GM18505 (cell line): ENCODE data around the gene TRAF5.
A peak's percentile ranks its signal among the peaks of the same experiment; 100 is the strongest.
"Not testable (repeated sequence)": the region's sequence is repeated elsewhere in the genome, so short reads cannot be mapped to it uniquely, and the experiment has no call there.

ENCODE experiments used
- ATAC-seq: cut with Tn5 transposase; IDR thresholded peaks from one replicate; pipeline ENCODE4 v1.9.1; 2021; ENCODE audit not compliant: unreplicated experiment
- POLR2A ChIP-seq: IDR thresholded peaks from 4 replicates; pipeline ENCODE4 v1.6.1; 2011; ENCODE audit warnings: borderline replicate concordance; ENCODE audit not compliant: insufficient read depth, insufficient read length; ENCODE audit errors: extremely low read depth

TRAF5 gene

DNA sequence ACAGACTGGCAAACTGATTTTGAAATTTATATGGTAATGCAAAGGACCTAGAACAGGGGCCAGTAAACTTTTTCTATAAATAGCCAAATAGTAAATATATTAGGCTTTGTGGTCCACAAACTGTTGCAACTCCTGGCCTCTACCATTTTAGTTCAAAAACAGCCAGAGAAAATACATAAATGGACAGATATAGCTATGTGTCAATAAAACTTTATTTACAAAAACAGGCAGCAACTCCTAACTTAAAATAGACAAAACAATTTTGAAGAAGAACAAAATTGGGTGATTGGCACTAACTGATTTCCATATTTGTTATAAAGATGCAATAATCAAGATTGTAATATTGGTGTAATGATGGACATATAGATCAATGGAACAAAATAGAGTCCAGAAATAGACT, 6.7 kb upstream of the TRAF5 start:
- no peak for TF ChIP-seq POLR2A
- no peak for ATAC-seq

DNA sequence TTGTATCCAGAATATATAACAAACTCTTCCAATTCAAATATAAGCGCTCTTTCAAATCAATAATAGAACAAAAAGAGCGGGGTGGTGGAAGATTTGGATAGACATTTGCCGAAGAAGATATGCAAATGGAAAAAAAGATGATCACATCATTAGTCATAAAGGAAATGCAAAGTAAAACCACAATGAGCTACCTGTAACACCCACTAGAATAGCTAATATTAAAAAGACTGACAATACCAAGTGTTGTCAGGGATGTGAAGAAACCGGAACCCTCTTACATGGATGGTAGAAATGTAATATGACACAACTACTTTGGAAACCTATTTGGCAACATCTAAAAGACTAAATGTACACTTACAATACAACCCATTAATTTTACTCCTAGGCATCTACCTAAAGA, 5.7 kb upstream of the TRAF5 start:
- ATAC-seq = no peak
- TF ChIP-seq POLR2A = no peak

DNA sequence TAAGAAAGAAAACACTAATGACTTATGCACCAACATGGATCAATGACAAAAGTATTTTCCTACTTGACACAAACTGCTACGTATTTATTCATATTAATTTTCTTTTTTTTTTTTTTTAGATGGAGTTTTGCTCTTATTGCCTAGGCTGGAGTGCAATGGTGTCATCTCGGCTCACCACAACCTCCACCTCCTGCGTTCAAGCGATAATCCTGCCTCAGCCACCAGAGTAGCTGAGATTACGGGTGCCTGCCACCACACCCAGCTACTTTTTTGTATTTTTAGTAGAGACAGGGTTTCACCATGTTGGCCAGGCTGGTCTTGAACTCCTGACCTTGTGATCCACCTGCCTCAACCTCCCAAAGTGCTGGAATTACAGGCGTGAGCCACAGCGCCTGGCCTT, 5.0 kb upstream of the TRAF5 start:
- not testable (repeated sequence) for ATAC-seq

DNA sequence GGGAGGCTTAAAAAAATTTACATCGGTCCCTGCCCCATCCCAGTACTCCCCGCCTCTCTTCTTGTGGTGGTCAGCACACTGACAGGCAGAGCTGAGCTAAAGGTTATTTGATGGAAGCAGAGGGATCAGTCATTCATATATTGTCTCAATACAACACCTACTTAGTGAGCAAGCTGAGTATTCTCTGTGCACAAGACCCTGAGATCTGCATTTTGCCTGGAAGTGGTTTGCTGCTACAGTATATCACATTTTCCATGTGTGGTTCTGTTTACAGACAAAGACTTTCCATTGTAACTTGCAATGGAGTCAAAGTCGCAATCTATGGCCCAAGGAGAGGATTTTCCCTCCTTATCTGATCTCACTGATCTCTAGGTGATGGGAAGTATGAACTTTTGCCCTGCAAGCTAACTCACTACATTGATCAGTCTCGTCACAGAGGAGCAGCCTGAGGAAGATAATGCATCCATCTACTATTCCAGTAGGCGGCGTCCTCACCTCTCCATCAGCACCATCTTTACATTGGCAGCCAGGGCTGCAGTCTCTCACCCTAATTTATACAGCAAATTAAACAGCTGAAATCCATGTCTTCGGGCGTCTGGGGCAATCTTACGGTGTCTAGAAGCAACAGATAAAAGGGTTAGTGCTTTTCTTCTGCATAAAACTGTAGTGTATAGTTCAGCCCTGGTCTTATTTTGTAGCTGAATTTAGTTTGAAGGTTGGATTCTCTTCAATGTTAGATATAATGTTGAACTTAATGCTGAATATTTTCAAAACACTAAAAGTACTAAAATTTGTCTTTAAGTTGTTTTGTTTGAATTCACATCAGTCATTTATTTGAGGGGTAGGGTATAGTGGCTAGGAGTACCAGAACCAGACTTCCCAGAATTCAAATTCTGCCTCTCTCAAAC, 3.2 kb upstream of the TRAF5 start:
- TF ChIP-seq POLR2A = no peak
- ATAC-seq = peak; percentile 44

DNA sequence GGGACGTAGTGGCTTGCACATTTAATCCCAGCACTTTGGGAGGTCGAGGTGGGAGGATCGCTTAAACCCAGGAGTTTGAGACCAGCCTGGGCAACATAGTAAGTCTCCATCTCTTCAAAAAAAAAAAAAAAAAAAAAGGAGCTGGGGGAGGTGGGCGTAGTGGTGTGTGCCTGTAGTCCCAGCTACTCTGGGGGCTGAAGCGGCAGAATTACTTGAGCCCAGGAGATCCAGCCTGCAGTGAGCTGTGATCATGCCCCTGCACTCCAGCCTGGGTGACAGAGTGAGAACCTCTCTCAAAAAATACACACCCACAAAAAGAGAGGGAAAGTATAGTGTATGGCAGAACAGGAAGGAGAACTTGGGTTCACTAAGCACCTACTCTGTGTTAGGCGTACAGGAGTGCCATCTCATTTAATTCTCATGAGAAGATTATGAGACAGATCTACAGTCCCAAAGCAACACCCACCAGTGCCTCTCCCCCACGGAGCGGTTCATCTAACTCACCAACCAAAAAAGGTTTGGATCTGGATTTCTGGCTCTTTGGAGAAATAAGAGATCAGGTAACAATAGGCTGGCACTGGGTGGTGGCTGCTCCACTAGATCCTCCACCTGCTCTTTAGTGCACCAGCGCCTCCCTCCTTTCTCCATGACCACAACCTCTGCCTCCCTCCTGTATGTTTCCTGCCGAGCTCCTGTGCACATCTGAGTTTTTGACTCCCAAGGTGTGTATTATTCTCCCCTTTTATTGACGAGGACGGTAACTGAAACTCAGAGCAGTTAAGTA, 1.4 kb upstream of the TRAF5 start:
- no peak for TF ChIP-seq POLR2A
- ATAC-seq = no peak

DNA sequence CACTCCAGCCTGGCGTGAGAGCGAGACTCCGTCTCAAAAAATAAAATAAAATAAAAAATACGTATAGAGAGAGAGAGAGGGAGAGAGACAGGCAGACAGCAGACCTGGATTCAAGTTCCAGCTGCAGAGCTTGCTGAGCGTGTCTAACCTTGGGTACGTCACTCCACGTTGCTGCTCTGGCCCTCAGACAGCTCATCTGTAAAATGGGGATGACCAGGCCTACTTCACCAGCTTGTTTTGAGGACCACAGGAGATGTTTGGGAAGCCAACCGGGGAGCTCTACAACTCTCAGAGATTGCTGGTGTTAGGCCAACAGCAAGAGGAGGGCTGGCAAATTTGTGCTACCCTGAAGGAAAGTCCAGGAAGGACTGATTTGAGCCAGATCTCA, 499 bp upstream of the TRAF5 start:
- TF ChIP-seq POLR2A = no peak
- ATAC-seq = no peak

DNA sequence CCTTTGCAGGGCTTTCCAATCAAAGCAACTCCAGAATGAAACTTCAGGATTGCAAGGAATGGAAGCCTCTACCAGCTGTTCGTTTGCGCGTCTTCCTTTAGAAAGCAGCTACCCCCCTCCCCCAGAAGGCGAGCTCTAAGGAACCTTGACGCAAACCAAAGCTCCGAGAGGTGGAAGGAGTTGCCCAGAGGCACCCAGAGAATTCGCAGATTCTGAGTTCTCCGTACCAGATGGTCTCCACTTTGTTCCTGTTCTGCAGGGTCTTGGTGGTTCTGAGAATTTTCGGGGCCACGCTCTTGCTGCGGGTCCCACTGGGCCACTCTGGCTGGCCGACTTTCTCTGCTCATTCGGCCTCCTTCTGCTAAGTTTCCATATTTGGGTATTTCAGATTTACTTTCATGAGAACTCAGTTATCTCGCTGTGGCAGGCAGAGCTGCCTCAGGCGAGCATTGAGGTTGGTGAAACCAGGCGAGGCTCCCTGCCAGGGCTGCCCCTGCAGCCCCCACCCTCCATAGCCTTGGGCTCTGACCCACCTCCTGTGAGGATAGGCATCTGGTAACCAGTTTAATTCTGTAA, 801 bp downstream of the TRAF5 start:
- peak; percentile 71 for TF ChIP-seq POLR2A
- ATAC-seq = no peak

DNA sequence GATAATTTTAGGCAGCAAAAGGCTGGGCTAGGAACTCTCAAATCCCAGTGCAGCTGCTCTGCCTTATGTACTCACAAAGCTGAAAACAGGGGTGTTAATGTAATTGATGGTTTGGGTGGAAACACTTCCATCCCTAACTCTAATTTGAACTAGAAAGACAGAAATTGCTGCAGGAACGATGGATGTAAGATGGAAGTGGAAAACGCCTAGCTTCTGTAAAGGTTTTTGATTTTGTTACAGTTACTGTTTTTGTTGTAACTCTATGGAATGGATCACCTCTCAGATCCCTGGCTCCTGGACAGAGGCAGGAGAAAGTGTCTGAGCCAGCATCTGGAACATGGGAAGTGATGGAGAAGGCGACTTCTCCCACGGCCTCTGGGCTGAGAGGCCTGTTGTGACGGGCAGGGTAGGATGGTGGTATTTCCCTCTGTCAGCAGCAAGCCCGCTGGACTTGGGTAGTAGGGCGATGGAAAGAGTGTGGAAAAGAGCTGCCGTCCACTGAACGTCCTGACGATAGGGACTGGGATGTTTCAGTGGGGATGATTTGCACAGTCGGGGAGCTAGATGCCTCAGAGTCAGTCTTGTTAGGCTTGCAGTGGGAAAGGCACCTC, 1.6 kb downstream of the TRAF5 start:
- no peak for TF ChIP-seq POLR2A
- ATAC-seq = no peak

DNA sequence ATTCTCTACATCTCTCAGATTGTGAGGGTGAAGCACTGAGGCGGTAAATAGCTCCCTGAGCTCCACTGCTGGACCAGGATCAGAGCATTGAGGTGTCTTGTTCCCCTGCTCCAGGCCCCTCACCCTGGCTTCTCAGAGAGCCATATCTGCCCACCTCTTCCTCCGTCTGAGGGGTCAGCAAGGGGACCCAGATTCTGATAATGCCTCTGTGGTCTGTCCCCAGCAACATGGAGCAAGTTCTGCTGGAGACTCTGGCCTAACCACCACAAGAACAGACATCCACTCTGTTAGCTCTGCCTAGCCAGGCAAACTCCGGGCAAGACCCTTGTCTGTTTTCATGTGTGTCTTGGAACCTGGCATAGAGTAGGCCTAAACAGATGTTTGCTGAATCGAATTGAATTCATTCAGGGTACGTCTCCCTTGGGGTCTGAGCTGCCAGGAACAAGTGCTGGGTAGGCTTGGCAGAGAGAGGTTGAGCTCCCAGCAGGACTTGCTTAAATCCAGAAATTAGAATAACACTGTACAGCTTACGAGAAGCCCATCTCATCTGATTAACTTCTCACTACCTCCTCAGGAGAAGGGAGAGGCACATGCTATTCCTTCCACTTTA, 2.3 kb downstream of the TRAF5 start:
- TF ChIP-seq POLR2A = no peak
- no peak for ATAC-seq

DNA sequence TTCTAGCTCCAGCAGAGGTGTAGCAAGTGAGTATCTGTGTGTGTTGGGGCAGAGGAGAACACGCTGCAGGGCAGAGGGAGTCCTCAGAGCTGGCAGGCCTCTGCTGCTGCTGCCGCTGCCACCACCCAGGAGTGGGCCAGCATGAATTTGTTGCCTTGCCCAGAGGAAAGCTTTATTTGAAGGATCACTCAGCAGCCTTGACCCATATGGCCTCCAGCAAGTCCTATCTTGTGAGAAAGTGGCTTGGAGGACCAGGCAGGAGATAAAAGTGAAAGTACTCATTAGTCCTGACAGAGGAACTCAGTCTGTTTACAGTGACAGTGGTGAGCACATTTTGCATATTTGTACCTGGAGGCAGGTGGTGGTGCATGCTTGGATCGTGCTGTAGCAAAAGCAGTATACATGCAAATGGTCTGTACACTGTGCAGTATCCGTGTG, 3.1 kb downstream of the TRAF5 start:
- TF ChIP-seq POLR2A = no peak
- ATAC-seq = peak; percentile 52

DNA sequence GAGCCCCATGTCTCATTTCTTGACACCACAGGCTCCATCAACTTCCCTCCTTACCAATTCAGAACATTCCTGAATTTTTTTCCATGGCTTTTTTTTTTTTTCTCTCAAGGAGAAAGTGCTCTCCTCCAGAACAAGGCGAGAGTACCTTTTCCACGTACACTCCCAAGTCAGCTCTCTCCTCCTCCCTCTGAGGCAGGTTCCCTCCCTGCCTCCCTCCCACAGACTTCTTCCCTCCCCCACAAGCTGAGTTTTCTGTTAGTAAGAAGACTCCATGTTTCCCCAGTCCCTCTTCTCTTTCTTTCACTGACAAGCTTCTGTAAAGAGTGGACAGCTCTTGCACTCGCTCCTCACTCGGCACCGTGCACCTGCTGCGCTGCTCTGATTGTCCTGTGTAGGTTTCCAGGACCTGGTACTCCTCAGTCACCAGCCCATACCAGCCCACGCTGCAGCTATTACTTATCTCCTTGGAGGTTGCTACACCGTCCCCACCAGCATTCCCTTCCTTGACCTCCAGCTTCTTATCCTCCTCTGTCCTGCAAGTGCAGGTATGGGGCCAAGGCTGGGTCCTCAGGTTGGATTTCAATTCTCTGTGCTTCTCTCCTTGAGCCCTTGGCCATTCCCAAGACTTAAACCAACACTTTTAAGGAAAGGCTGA, 3.8 kb downstream of the TRAF5 start:
- no peak for TF ChIP-seq POLR2A
- no peak for ATAC-seq

DNA sequence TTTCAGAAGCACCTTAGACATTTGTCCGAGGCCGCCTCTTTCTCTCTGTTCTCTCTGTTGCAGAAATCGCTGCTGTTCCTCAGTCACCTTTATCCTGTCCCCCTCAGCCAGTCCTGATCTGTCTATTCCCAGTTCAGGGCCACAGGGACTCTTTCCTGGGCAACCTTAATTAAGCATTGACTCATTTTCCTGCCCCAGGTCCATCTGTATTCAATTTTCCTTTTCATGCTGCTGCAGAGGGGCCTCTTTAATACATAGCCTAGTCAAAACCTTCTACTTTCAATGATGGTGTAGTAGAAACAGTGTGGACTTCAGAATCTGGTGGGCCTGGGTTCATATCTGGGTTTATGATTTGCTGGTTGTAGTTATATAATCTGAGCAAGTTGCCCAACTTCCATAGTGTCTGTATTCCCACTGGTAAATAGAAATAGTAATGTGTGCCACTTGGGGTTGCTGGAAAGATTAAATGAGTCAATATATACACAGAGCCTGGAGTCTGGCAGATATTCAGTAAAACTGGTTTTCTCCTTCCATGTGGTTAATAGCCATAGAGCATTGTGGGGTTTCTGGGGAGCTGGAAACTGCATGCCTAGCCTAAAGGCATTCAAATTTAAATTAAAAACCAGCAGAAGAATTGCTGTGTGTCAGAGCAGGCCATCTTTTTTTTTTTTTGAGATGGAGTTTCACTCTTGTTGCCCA, 4.5 kb downstream of the TRAF5 start:
- ATAC-seq = no peak
- TF ChIP-seq POLR2A = no peak
